WERI-Rb-1 (cell line): ENCODE data around the gene PMIS2.

Experiments
- DNase-seq: peaks from one replicate; pipeline ENCODE4 v3.0.0-alpha.2; 2020
- H3K27ac ChIP-seq: fragments of 250-450 bp; sonication (Bioruptor Pico); 2 replicates; pipeline ENCODE4 v1.5.1; 2020; ENCODE audit warnings: mild to moderate bottlenecking, moderate library complexity
- H3K27me3 ChIP-seq: fragments of 250-450 bp; sonication (Bioruptor Pico); 2 replicates; pipeline ENCODE4 v1.5.1; 2021; ENCODE audit warnings: mild to moderate bottlenecking, low read depth, moderate library complexity; ENCODE audit not compliant: insufficient read depth, severe bottlenecking
- H3K36me3 ChIP-seq: fragments of 250-450 bp; sonication (Bioruptor Pico); 2 replicates; pipeline ENCODE4 v1.5.1; 2020; ENCODE audit warnings: mild to moderate bottlenecking, moderate library complexity
- H3K4me3 ChIP-seq: 2 replicates; pipeline ENCODE4 v1.5.1; 2011; ENCODE audit warnings: low read depth, mild to moderate bottlenecking, control low read depth, low read length
- H3K9me3 ChIP-seq: fragments of 250-450 bp; sonication (Bioruptor Pico); 2 replicates; pipeline ENCODE4 v1.5.1; 2021; ENCODE audit warnings: mild to moderate bottlenecking, moderate library complexity; ENCODE audit not compliant: severe bottlenecking
- CTCF ChIP-seq: IDR thresholded peaks from 2 replicates; pipeline ENCODE4 v1.5.1; 2011; ENCODE audit warnings: low read depth, mild to moderate bottlenecking, control low read depth, inconsistent platforms, low read length

The PMIS2 gene

GRCh38 chr19:35613574-35613973, 27.6 kb downstream of the PMIS2 start:
- Histone ChIP-seq H3K9me3 (no peaks in the 10 kb centered on the region), H3K27me3 (no peaks in the 10 kb centered on the region), H3K4me3 (no peak overlapping the region; the same call in 1 of the 2 replicates), H3K27ac (no peak overlapping the region), H3K36me3 (peaks cover 44% of the 10 kb centered on the region)
- DNase-seq = no peak
- no peak for TF ChIP-seq CTCF

- no peaks in the 10 kb centered on the region for H3K9me3 ChIP-seq
- H3K27me3 ChIP-seq = no peaks in the 10 kb centered on the region
- no peak overlapping the region for H3K27ac ChIP-seq
- TF ChIP-seq CTCF = no peak
- no peak overlapping the region for H3K4me3 ChIP-seq
- peaks cover 53% of the 10 kb centered on the region for H3K36me3 ChIP-seq
- DNase-seq = no peak
These were observed 29.1 kb downstream of the PMIS2 start for GRCh38 chr19:35615036-35615435.

- no peak overlapping the region for H3K4me3 ChIP-seq
- H3K27me3 ChIP-seq = no peaks in the 10 kb centered on the region
- H3K27ac ChIP-seq = no peak overlapping the region
- no peaks in the 10 kb centered on the region for H3K9me3 ChIP-seq
- TF ChIP-seq CTCF = peak; percentile 48
- DNase-seq = no peak
- peaks cover 63% of the 10 kb centered on the region for H3K36me3 ChIP-seq
These were observed 32.9 kb downstream of the PMIS2 start for GRCh38 chr19:35618857-35619256.

GRCh38 chr19:35619290-35619923, 33.4 kb downstream of the PMIS2 start:
- Histone ChIP-seq H3K4me3 (no peak overlapping the region), H3K36me3 (peaks cover 59% of the 10 kb centered on the region), H3K27me3 (no peaks in the 10 kb centered on the region), H3K9me3 (no peaks in the 10 kb centered on the region), H3K27ac (no peak overlapping the region)
- no peak for DNase-seq
- no peak for TF ChIP-seq CTCF

GRCh38 chr19:35620001-35620400, 34.0 kb downstream of the PMIS2 start:
- Histone ChIP-seq H3K36me3 (peaks cover 54% of the 10 kb centered on the region), H3K9me3 (no peaks in the 10 kb centered on the region), H3K27me3 (no peaks in the 10 kb centered on the region), H3K4me3 (no peak overlapping the region), H3K27ac (no peak overlapping the region)
- no peak for TF ChIP-seq CTCF
- DNase-seq = no peak

GRCh38 chr19:35621708-35622107, 35.7 kb downstream of the PMIS2 start:
- Histone ChIP-seq H3K4me3 (no peak overlapping the region), H3K27me3 (no peaks in the 10 kb centered on the region), H3K9me3 (no peaks in the 10 kb centered on the region), H3K27ac (no peak overlapping the region), H3K36me3 (peaks cover 39% of the 10 kb centered on the region)
- no peak for TF ChIP-seq CTCF
- no peak for DNase-seq
